Stomach (tissue), 9 donors: ENCODE measurements around the gene ABCC10. TPM values are rescaled to one million over a fixed set of nuclear protein-coding genes. Genes with fewer than 3 reads are reported as not detected.
A peak's percentile ranks its signal among the peaks of the same experiment; 100 is the strongest.

ENCODE experiments used
- DNase-seq, 2 donors: peaks; one replicate each; pipeline versions ENCODE4 v3.0.0 to v3.0.0-alpha.2; 2013 to 2019
- H3K27ac ChIP-seq, 5 donors: fragments of 200-600 bp in 4 of 5; sonication (generic) in 4 of 5; one replicate each; pipeline ENCODE4 v1.5.1; 2013 to 2019; ENCODE audit warnings: mild to moderate bottlenecking in 1 of 5, moderate library complexity in 1 of 5
- H3K27me3 ChIP-seq, 3 donors: fragments of 200-600 bp; sonication (generic); one replicate each; pipeline ENCODE4 v1.5.1; 2017 to 2019; ENCODE audit warnings: mixed run types in 1 of 3
- H3K36me3 ChIP-seq, 4 donors: fragments of 200-600 bp; sonication (generic); 1 replicate in 3 of 4; 2 replicates in 1 of 4; pipeline ENCODE4 v1.5.1; 2016 to 2019
- H3K4me1 ChIP-seq, 4 donors: fragments of 200-600 bp; sonication (generic); one replicate each; pipeline ENCODE4 v1.5.1; 2016 to 2019
- H3K4me3 ChIP-seq, 4 donors: fragments of 200-600 bp; sonication (generic) in 3 of 4; one replicate each; pipeline ENCODE4 v1.5.1; 2016 to 2019; ENCODE audit warnings: mild to moderate bottlenecking in 1 of 4
- H3K9me3 ChIP-seq, 4 donors: fragments of 200-600 bp; sonication (generic); one replicate each; pipeline ENCODE4 v1.5.1; 2016 to 2019
- CTCF ChIP-seq, 7 experiments: fragments of 450-650 bp in 4 of 7; fragments of 200-600 bp in 3 of 7; sonication (generic) in 3 of 7; IDR thresholded peaks; one replicate each; pipeline ENCODE4 v1.5.1; 2016 to 2019; ENCODE audit warnings: antibody characterized with exemption in 7 of 7, control low read depth in 2 of 7, mild to moderate bottlenecking in 1 of 7
- EP300 ChIP-seq: sonication (generic); formaldehyde crosslinking; IDR thresholded peaks from one replicate; pipeline ENCODE4 v1.6.1; 2017; ENCODE audit warnings: antibody characterized with exemption
- POLR2A ChIP-seq, 4 donors: fragments of 450-650 bp; IDR thresholded peaks; one replicate each; pipeline ENCODE4 v1.6.1; 2016; ENCODE audit warnings: antibody characterized with exemption in 4 of 4, control low read depth in 2 of 4, mild to moderate bottlenecking in 1 of 4, moderate library complexity in 1 of 4
- POLR2AphosphoS5 ChIP-seq, 3 donors: sonication (generic); formaldehyde crosslinking; IDR thresholded peaks; one replicate each; pipeline ENCODE4 v1.6.1; 2016; ENCODE audit warnings: antibody characterized with exemption in 3 of 3
- WGBS, 5 donors: extraction: QIAGEN DNeasy Blood & Tissue Kit in 3 of 5; methylation state at CpG; one replicate each; pipeline versions ENCODE4 v1.1.5 to v1.1.7; 2013 to 2018; 5-methylcytosine and 5-hydroxymethylcytosine counted together
- intact Hi-C: fragments of 100-400 bp; cut with DNase I; formaldehyde crosslinking; loops from one replicate; pipeline ENCODE4 v1.15.1; 2023; ENCODE audit warnings: low total_unique reads
- polyA plus RNA-seq, 3 donors: library from polyadenylated mRNA; stranded (reverse); fragments of 200-250 nt; gene quantifications; one replicate each; pipeline ENCODE4 v1.2.3, GENCODE V29; 2013
- total RNA-seq, 5 donors: library from RNA; depleted of rRNA; stranded (reverse); fragments of >200 nt; gene quantifications; one replicate each; pipeline versions ENCODE4 v1.1.0 to v1.2.3, GENCODE V29; 2014 to 2016
- donor health status: healthy with polysubstance abuse.
- donor health status: Bipolar disorder and iron deficiency.
- donor health status: healthy.

The ABCC10 gene
- total and polyA plus RNA-seq, 8 donors = 7.9 to 67.4 (median 29.6) TPM

DNA sequence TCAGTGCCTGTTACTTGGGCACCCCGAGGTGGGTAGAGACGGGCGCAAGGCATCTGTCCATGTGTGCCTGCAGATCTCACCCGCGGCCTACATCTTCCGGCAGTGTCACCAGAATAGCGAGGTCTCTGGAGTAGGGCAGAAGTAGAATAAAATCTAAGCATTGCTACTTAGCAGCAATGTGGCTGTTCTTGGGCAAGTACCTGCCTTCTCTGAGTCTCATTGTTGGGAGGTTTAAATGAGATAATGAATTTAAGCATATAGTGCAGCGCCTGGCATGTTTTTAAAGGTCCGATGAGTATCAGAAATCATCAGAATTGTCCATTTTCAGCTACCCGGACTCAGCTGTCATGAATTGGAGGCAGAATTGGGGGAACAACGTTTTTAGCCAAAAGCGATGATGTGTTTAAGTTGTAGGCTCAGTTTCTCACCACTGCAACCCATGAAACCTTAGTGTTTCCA lies 800 bp downstream of the ABCC10 start:
- peak overlapping the region; percentile 89 to 94 (median 90) for H3K27ac ChIP-seq
- no peaks in the 10 kb centered on the region for H3K27me3 ChIP-seq
- peaks cover 16 to 24% (median 20%) of the 10 kb centered on the region in 4 donors for H3K36me3 ChIP-seq
- no peaks in the 10 kb centered on the region for H3K9me3 ChIP-seq
- DNase-seq = no peak
- intact Hi-C loops = no loop called here
- peak overlapping the region; percentile 75 to 87 (median 79) for H3K4me3 ChIP-seq
- WGBS, 5 donors = 10 to 18% (median 11%) methylated on average over 11 to 12 of the region's 12 CpGs
- peaks cover 9 to 33% (median 20%) of the 10 kb centered on the region in 4 donors for H3K4me1 ChIP-seq
- TF ChIP-seq CTCF (IDR thresholded peaks at IDR 0.05) = no peak
- no peak for TF ChIP-seq POLR2A (IDR thresholded peaks at IDR 0.05)
- no peak for TF ChIP-seq EP300
- TF ChIP-seq POLR2AphosphoS5 (IDR thresholded peaks at IDR 0.05) = no peak

DNA sequence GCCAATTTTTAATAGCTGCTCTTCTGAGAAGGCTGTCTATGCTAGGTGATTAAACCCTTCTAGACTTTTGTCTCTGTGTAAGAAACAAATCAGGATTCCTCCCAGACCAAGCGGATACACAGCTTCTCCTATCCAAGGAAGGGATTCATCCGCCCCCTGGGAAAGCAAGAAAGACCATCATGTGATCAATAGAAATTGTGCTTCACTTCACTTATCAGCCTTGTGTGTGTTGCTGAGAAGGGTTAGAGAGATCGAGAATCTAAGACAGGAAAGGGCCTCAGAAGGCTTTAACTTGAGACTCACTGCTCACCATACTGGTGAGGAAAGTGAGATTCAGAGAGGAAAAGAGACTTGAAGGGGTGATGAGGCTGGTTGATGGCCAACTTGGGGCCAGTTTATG lies 1.5 kb downstream of the ABCC10 start:
- H3K27ac ChIP-seq = peak overlapping the region in 3 of 5 donors; percentile 89 to 93 (median 90)
- peaks cover 9 to 33% (median 20%) of the 10 kb centered on the region in 4 donors for H3K4me1 ChIP-seq
- DNase-seq = no peak
- H3K36me3 ChIP-seq = peaks cover 18 to 30% (median 27%) of the 10 kb centered on the region in 4 donors
- no peaks in the 10 kb centered on the region for H3K9me3 ChIP-seq
- no peak for TF ChIP-seq POLR2A (IDR thresholded peaks at IDR 0.05)
- TF ChIP-seq POLR2AphosphoS5 (IDR thresholded peaks at IDR 0.05) = no peak
- TF ChIP-seq CTCF (IDR thresholded peaks at IDR 0.05) = no peak
- TF ChIP-seq EP300 = no peak
- intact Hi-C loops = no loop called here
- peak overlapping the region in 3 of 4 donors; percentile 75 to 87 (median 79) for H3K4me3 ChIP-seq
- 78 to 98% (median 91%) methylated on average over 3 of the region's 3 CpGs for WGBS, 5 donors
- H3K27me3 ChIP-seq = no peaks in the 10 kb centered on the region

DNA sequence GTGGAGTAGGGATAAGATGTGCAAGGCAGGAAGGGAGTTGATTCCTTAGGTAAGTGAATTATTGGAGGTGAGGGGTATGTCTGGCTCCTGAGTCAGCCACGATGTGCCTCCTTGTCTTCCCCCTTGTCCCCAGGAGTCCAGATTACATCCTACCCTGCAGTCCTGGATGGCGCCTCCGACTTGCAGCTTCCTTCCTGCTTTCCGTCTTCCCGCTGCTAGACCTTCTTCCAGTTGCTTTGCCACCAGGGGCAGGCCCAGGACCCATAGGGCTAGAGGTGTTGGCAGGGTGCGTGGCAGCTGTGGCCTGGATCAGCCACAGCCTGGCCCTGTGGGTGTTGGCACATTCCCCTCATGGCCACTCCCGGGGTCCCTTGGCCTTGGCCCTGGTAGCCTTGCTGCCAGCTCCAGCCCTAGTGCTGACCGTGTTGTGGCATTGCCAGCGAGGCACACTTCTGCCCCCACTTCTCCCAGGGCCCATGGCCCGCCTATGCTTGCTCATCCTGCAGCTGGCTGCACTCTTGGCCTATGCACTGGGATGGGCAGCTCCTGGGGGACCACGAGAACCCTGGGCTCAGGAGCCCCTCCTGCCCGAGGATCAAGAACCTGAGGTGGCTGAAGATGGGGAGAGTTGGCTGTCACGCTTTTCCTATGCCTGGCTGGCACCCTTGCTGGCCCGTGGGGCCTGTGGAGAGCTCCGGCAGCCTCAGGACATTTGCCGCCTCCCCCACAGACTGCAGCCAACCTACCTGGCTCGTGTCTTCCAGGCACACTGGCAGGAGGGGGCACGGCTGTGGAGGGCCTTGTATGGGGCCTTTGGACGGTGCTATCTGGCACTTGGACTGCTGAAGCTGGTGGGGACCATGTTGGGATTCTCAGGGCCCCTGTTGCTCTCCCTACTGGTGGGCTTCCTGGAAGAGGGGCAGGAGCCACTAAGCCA lies 4.9 kb downstream of the ABCC10 start:
- H3K9me3 ChIP-seq = no peaks in the 10 kb centered on the region
- peaks cover 18 to 41% (median 40%) of the 10 kb centered on the region in 4 donors for H3K36me3 ChIP-seq
- H3K27me3 ChIP-seq = no peaks in the 10 kb centered on the region
- intact Hi-C loops = no loop called here
- no peak for DNase-seq
- H3K27ac ChIP-seq = no peak overlapping the region
- H3K4me1 ChIP-seq = peaks cover 28 to 50% (median 37%) of the 10 kb centered on the region in 4 donors
- no peak overlapping the region for H3K4me3 ChIP-seq
- no peak for TF ChIP-seq CTCF (IDR thresholded peaks at IDR 0.05)
- no peak for TF ChIP-seq POLR2AphosphoS5 (IDR thresholded peaks at IDR 0.05)
- TF ChIP-seq POLR2A (IDR thresholded peaks at IDR 0.05) = no peak
- no peak for TF ChIP-seq EP300
- 91 to 95% (median 95%) methylated on average over 11 to 19 of the region's 19 CpGs for WGBS, 5 donors

DNA sequence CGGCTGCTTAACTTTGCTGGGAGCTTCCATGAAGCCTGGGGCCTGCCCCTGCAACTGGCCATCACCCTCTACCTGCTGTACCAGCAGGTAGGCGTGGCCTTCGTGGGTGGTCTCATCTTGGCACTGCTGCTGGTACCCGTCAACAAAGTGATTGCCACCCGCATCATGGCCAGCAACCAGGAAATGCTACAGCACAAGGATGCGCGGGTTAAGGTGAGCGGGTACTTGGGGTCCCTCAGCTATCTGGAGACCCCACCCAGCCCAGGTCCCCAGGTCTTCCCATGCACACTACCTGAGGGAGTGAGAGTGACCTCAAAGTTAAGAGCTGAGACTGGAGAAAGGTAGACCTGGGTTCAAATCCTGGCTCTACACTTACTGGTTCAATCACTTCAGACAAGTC lies 5.8 kb downstream of the ABCC10 start:
- no peak overlapping the region for H3K27ac ChIP-seq
- WGBS, 5 donors = 72 to 85% (median 84%) methylated on average over 4 to 8 of the region's 8 CpGs
- no peak for DNase-seq
- TF ChIP-seq POLR2A (IDR thresholded peaks at IDR 0.05) (no peak), POLR2AphosphoS5 (IDR thresholded peaks at IDR 0.05) (no peak), EP300 (no peak), CTCF (IDR thresholded peaks at IDR 0.05) (no peak)
- intact Hi-C loops = no loop called here
- H3K27me3 ChIP-seq = no peaks in the 10 kb centered on the region
- H3K4me1 ChIP-seq = peaks cover 28 to 52% (median 41%) of the 10 kb centered on the region in 4 donors
- no peak overlapping the region for H3K4me3 ChIP-seq
- no peaks in the 10 kb centered on the region for H3K9me3 ChIP-seq
- peaks cover 18 to 48% (median 46%) of the 10 kb centered on the region in 4 donors for H3K36me3 ChIP-seq
